SK-N-SH (cell line): ENCODE data around the gene TRPM8. TPM values are rescaled to one million over a fixed set of nuclear protein-coding genes. Genes with fewer than 3 reads are reported as not detected.

Source experiments
- CTCF ChIA-PET: fragments of 300-600, 350-600 bp; formaldehyde crosslinking; extraction: SDS; loops from one replicate; lab custom pipeline; 2021; lab: Yijun Ruan, JAX
- POLR2A ChIA-PET: fragments of 350-600 bp; sonication (Branson Sonifier 250); formaldehyde crosslinking; extraction: SDS; loops from one replicate; lab custom pipeline; 2020; ENCODE audit warnings: antibody characterized with exemption, inconsistent platforms; lab: Yijun Ruan, JAX
- DNase-seq: peaks from one replicate; pipeline ENCODE4 v3.0.0; 2012
- H2AFZ ChIP-seq: fragments of 200-600 bp; sonication (generic); 2 replicates; pipeline ENCODE4 v1.8.1; 2016; ENCODE audit warnings: antibody characterized with exemption, mild to moderate bottlenecking, low read depth
- H3F3A ChIP-seq: fragments of 200-600 bp; sonication (generic); replicated peaks from 2 replicates; pipeline ENCODE3; 2016; ENCODE audit warnings: antibody characterized with exemption, mild to moderate bottlenecking; ENCODE audit not compliant: insufficient read depth
- H3K27ac ChIP-seq, 2 experiments: fragments of 200-500 bp in 1 of 2; fragments of 200-600 bp in 1 of 2; sonication (Bioruptor generic) in 1 of 2; sonication (generic), shearing (Covaris generic) in 1 of 2; 2 replicates each; pipeline versions ENCODE4 v1.5.1 to v1.6.1; 2014 to 2016; ENCODE audit warnings: low read depth in 2 of 2, inconsistent platforms in 1 of 2, low read length in 1 of 2, mild to moderate bottlenecking in 1 of 2, mixed read lengths in 1 of 2
- H3K27me3 ChIP-seq: fragments of 200-600 bp; sonication (generic), shearing (Covaris generic); 2 replicates; pipeline ENCODE4 v1.6.1; 2016; ENCODE audit warnings: mixed run types; ENCODE audit not compliant: insufficient read depth
- H3K36me3 ChIP-seq, 2 experiments: fragments of 200-500 bp in 1 of 2; fragments of 200-600 bp in 1 of 2; sonication (Bioruptor generic) in 1 of 2; sonication (generic) in 1 of 2; replicated peaks in 1 of 2; 2 replicates each; pipeline versions ENCODE3 to v1.5.1; 2014 to 2016; ENCODE audit warnings: low read length in 1 of 2, mild to moderate bottlenecking in 1 of 2; ENCODE audit not compliant: insufficient read depth in 2 of 2, control insufficient read depth in 1 of 2
- H3K4me1 ChIP-seq, 2 experiments: fragments of 200-500 bp in 1 of 2; fragments of 200-600 bp in 1 of 2; sonication (Bioruptor generic) in 1 of 2; sonication (generic), shearing (Covaris generic) in 1 of 2; 2 replicates each; pipeline versions ENCODE4 v1.5.1 to v1.6.1; 2014 to 2016; ENCODE audit warnings: low read depth in 1 of 2, low read length in 1 of 2, mixed run types in 1 of 2; ENCODE audit not compliant: insufficient read depth in 2 of 2, control insufficient read depth in 1 of 2
- H3K4me2 ChIP-seq: fragments of 200-600 bp; sonication (generic), shearing (Covaris generic); 2 replicates; pipeline ENCODE4 v1.6.1; 2017; ENCODE audit warnings: mixed run types
- H3K4me3 ChIP-seq, 2 experiments: fragments of 200-500 bp in 1 of 2; fragments of 200-600 bp in 1 of 2; sonication (Bioruptor generic) in 1 of 2; sonication (generic), shearing (Covaris generic) in 1 of 2; 2 replicates each; pipeline versions ENCODE4 v1.5.1 to v1.8.1; 2014 to 2016; ENCODE audit warnings: low read depth in 2 of 2, inconsistent platforms in 1 of 2, low read length in 1 of 2, mild to moderate bottlenecking in 1 of 2, mixed read lengths in 1 of 2, moderate library complexity in 1 of 2
- H3K79me2 ChIP-seq: fragments of 200-600 bp; sonication (generic); 2 replicates; pipeline ENCODE4 v1.8.1; 2017; ENCODE audit warnings: mild to moderate bottlenecking; ENCODE audit not compliant: insufficient read depth
- H3K9ac ChIP-seq: fragments of 200-600 bp; sonication (generic); 2 replicates; pipeline ENCODE4 v1.6.1; 2017; ENCODE audit warnings: mixed run types
- H3K9me2 ChIP-seq: fragments of 200-600 bp; sonication (generic); 2 replicates; pipeline ENCODE4 v1.6.1; 2017; ENCODE audit warnings: mixed run types
- H3K9me3 ChIP-seq: fragments of 200-600 bp; sonication (generic); 2 replicates; pipeline ENCODE4 v1.6.1; 2017; ENCODE audit warnings: mixed run types, mild to moderate bottlenecking, moderate library complexity
- H4K20me1 ChIP-seq: fragments of 200-600 bp; sonication (generic); 2 replicates; pipeline ENCODE4 v1.6.1; 2017; ENCODE audit warnings: mild to moderate bottlenecking, mixed run types; ENCODE audit not compliant: insufficient read depth
- CHD2 ChIP-seq: fragments of 150-350 bp; IDR thresholded peaks from 2 replicates; pipeline ENCODE4 v1.6.1; 2018; ENCODE audit warnings: low read length; ENCODE audit not compliant: partially characterized antibody
- EP300 ChIP-seq, 2 experiments: IDR thresholded peaks; 2 replicates each; pipeline versions ENCODE4 v1.4.0 to v1.6.1; 2012; ENCODE audit warnings: borderline replicate concordance in 1 of 2, low read depth in 1 of 2, low read length in 1 of 2
- FOXJ3 ChIP-seq: sonication (generic); formaldehyde crosslinking; IDR thresholded peaks from 2 replicates; pipeline ENCODE4 v1.5.1; 2020; ENCODE audit warnings: mild to moderate bottlenecking, missing genetic modification reagents
- FOXM1 ChIP-seq: IDR thresholded peaks from 2 replicates; pipeline ENCODE4 v1.4.0; 2012; ENCODE audit warnings: low read depth, mild to moderate bottlenecking
- GABPA ChIP-seq: IDR thresholded peaks from 2 replicates; pipeline ENCODE4 v1.4.0; 2012; ENCODE audit warnings: low read depth, mild to moderate bottlenecking
- GATA2 ChIP-seq: sonication (generic); formaldehyde crosslinking; IDR thresholded peaks from 2 replicates; pipeline ENCODE4 v1.5.0; 2020; ENCODE audit warnings: mild to moderate bottlenecking, missing genetic modification reagents
- JUND ChIP-seq: IDR thresholded peaks from 2 replicates; pipeline ENCODE4 v1.4.0; 2012
- MXI1 ChIP-seq: IDR thresholded peaks from 2 replicates; pipeline ENCODE4 v1.6.1; 2012; ENCODE audit warnings: mild to moderate bottlenecking, low read depth, low read length, improper control_type of control experiment
- NRF1 ChIP-seq: IDR thresholded peaks from 2 replicates; pipeline ENCODE4 v1.6.1; 2012; ENCODE audit warnings: low read depth, mild to moderate bottlenecking, low read length
- POLR2AphosphoS5 ChIP-seq: IDR thresholded peaks from 2 replicates; pipeline ENCODE4 v1.6.1; 2012; ENCODE audit warnings: low read depth, low read length
- REST ChIP-seq: IDR thresholded peaks from 2 replicates; pipeline ENCODE4 v1.6.1; 2012; ENCODE audit warnings: mild to moderate bottlenecking, low read depth, low read length, moderate library complexity
- SIN3A ChIP-seq: IDR thresholded peaks from 2 replicates; pipeline ENCODE4 v1.6.1; 2012; ENCODE audit warnings: low read depth, mild to moderate bottlenecking, low read length, moderate library complexity, borderline replicate concordance
- SMC3 ChIP-seq: IDR thresholded peaks from 2 replicates; pipeline ENCODE4 v1.6.1; 2012; ENCODE audit warnings: low read depth, low read length, improper control_type of control experiment
- TCF12 ChIP-seq: IDR thresholded peaks from 2 replicates; pipeline ENCODE4 v1.4.0; 2012
- USF1 ChIP-seq: IDR thresholded peaks from 2 replicates; pipeline ENCODE4 v1.4.0; 2012; ENCODE audit warnings: low read depth, borderline replicate concordance
- YY1 ChIP-seq: IDR thresholded peaks from 2 replicates; pipeline ENCODE4 v1.4.0; 2012; ENCODE audit warnings: low read depth, mild to moderate bottlenecking
- ZBTB33 ChIP-seq: IDR thresholded peaks from 2 replicates; pipeline ENCODE4 v1.4.0; 2012; ENCODE audit warnings: low read depth, borderline replicate concordance
- WGBS: methylation state at CpG from one replicate; pipeline ENCODE4 v1.1.6; 2017; ENCODE audit warnings: low lambda C conversion rate; 5-methylcytosine and 5-hydroxymethylcytosine counted together
- polyA plus RNA-seq, 3 experiments: library from polyadenylated mRNA; depleted of rRNA; stranded (reverse); fragments of >200 nt; gene quantifications; 2 replicates each; pipeline ENCODE4 v1.2.3, GENCODE V29; 2012
- TF ChIP-seq, protein P1 (sequence below): fragments of 200-600 bp; sonication (generic); IDR thresholded peaks from 2 replicates; pipeline ENCODE4 v1.6.1; 2017; ENCODE audit warnings: antibody characterized with exemption, mild to moderate bottlenecking, moderate library complexity
- TF ChIP-seq, protein P2 (sequence below): fragments of 150-350 bp; IDR thresholded peaks from 2 replicates; pipeline ENCODE4 v1.6.1; 2017; ENCODE audit warnings: antibody characterized with exemption, low read length, low read depth, borderline replicate concordance

TRPM8 gene
- polyA plus RNA-seq, 1 of the 3 experiments (the other 2 are of a cell fraction) = 0.85 TPM

- TF ChIP-seq, protein P1, sequence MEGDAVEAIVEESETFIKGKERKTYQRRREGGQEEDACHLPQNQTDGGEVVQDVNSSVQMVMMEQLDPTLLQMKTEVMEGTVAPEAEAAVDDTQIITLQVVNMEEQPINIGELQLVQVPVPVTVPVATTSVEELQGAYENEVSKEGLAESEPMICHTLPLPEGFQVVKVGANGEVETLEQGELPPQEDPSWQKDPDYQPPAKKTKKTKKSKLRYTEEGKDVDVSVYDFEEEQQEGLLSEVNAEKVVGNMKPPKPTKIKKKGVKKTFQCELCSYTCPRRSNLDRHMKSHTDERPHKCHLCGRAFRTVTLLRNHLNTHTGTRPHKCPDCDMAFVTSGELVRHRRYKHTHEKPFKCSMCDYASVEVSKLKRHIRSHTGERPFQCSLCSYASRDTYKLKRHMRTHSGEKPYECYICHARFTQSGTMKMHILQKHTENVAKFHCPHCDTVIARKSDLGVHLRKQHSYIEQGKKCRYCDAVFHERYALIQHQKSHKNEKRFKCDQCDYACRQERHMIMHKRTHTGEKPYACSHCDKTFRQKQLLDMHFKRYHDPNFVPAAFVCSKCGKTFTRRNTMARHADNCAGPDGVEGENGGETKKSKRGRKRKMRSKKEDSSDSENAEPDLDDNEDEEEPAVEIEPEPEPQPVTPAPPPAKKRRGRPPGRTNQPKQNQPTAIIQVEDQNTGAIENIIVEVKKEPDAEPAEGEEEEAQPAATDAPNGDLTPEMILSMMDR = no peak
- TF ChIP-seq GATA2 (CRISPR knock-in tag) (no peak), FOXM1 (no peak), YY1 (no peak)
- TF ChIP-seq, protein P2, sequence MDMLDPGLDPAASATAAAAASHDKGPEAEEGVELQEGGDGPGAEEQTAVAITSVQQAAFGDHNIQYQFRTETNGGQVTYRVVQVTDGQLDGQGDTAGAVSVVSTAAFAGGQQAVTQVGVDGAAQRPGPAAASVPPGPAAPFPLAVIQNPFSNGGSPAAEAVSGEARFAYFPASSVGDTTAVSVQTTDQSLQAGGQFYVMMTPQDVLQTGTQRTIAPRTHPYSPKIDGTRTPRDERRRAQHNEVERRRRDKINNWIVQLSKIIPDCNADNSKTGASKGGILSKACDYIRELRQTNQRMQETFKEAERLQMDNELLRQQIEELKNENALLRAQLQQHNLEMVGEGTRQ = no peak
Measured at GRCh38 chr2:234005126-234005525, 88.0 kb downstream of the TRPM8 start (continued).

DNA sequence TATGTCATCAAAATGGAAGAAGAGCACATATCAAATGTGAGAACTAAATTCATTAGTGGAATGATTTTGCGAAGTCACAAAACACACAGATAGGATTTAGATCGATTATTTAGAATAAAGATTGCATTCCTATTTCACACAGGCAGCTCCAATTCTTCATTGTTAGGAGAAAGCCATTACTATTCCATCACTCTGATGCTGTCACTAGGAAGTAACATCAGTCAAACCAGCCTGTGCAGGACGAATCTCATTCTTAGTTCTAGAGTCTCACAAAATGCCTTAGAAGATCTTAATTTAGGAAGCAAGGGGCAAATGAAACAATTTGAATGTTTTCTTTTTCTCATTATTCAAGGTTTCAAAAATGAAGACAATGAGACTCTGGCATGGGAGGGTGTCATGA lies 89.3 kb downstream of the TRPM8 start:
- no peak overlapping the region for H3K27ac ChIP-seq
- no peak overlapping the region for H2AFZ ChIP-seq
- H3K4me3 ChIP-seq = no peak overlapping the region
- no peak overlapping the region for H3K4me2 ChIP-seq
- peaks cover 0 to 17% of the 10 kb centered on the region in 2 experiments; a peak in 3 of 4 replicates for H3K4me1 ChIP-seq
- no peaks in the 10 kb centered on the region for H3K36me3 ChIP-seq
- no peaks in the 10 kb centered on the region for H3K9me2 ChIP-seq
- no peaks in the 10 kb centered on the region for H3K79me2 ChIP-seq
- H4K20me1 ChIP-seq = no peaks in the 10 kb centered on the region
- H3K9ac ChIP-seq = no peak overlapping the region
- no peak for DNase-seq
- ChIA-PET POLR2A (no interaction called here), CTCF (no interaction called here)
- peaks cover 4% of the 10 kb centered on the region for H3F3A ChIP-seq
- H3K9me3 ChIP-seq = no peaks in the 10 kb centered on the region
- 86% methylated on average over 3 of the region's 3 CpGs for WGBS
- no peaks in the 10 kb centered on the region for H3K27me3 ChIP-seq
- TF ChIP-seq GABPA (no peak), MXI1 (no peak), YY1 (no peak), TCF12 (no peak), SIN3A (no peak), FOXJ3 (CRISPR knock-in tag) (no peak), REST (no peak), ZBTB33 (no peak), CHD2 (no peak), NRF1 (no peak), SMC3 (no peak), EP300 (IDR thresholded peaks at IDR 0.05; ENCODE audit: borderline replicate concordance in 1 of 2, low read depth in 1 of 2, low read length in 1 of 2) (no peak), USF1 (no peak), JUND (no peak), POLR2AphosphoS5 (no peak)
- TF ChIP-seq, protein P2 = no peak
- TF ChIP-seq, protein P1 = no peak
